ENCODE data around the gene PHF5A. TPM values are rescaled to one million over a fixed set of nuclear protein-coding genes. Genes with fewer than 3 reads are reported as not detected.
A peak's percentile ranks its signal among the peaks of the same experiment; 100 is the strongest.

The PHF5A gene
- total and polyA plus RNA-seq, 4 donors, result 28.9 to 89.6 (median 40.0) TPM

DNA sequence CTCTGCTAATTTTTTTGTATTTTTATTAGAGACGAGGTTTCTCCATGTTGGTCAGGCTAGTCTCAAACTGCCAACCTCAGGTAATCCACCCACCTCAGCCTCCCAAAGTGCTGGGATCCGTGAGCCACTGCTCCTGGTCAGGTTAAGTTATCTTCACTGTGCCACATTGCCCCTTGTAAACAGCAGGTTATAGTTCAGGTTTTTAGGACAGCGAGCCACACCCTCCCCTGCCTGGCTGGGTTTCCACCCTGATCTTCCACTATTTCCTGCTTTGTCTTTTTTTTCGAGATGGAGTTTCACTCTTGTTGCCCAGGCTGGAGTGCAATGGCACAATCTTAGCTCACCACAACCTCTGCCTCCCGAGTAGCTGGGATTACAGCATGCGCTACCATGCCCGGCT, 16.5 kb upstream of the PHF5A start:
- no peak for DNase-seq
- no peak for ATAC-seq (ENCODE audit: insufficient read depth, low FRiP score)
- Histone ChIP-seq H3K4me3 (no peak overlapping the region), H3K9ac (ENCODE audit: insufficient read depth in 1 of 2, low read length in 2 of 2) (no peak overlapping the region), H3K9me3 (ENCODE audit: control insufficient read depth in 4 of 4, insufficient read depth in 3 of 4, low read length in 3 of 4) (no peaks in the 10 kb centered on the region), H3K27ac (ENCODE audit: low read depth in 1 of 2, low read length in 1 of 2) (peak overlapping the region in 1 of 2 donors; percentile 42), H3K27me3 (ENCODE audit: control insufficient read depth in 3 of 3, insufficient read depth in 3 of 3, low read length in 2 of 3) (no peaks in the 10 kb centered on the region), H3K36me3 (ENCODE audit: control insufficient read depth in 4 of 4, insufficient read depth in 4 of 4, low read length in 4 of 4) (no peaks in the 10 kb centered on the region), H3K4me1 (ENCODE audit: control insufficient read depth in 5 of 5, insufficient read depth in 5 of 5, low read length in 5 of 5) (peaks cover 0 to 31% (median 16%) of the 10 kb centered on the region in 5 donors)
- WGBS, 2 donors, result 62 to 73% methylated on average over 7 of the region's 7 CpGs
- TF ChIP-seq, protein P1, sequence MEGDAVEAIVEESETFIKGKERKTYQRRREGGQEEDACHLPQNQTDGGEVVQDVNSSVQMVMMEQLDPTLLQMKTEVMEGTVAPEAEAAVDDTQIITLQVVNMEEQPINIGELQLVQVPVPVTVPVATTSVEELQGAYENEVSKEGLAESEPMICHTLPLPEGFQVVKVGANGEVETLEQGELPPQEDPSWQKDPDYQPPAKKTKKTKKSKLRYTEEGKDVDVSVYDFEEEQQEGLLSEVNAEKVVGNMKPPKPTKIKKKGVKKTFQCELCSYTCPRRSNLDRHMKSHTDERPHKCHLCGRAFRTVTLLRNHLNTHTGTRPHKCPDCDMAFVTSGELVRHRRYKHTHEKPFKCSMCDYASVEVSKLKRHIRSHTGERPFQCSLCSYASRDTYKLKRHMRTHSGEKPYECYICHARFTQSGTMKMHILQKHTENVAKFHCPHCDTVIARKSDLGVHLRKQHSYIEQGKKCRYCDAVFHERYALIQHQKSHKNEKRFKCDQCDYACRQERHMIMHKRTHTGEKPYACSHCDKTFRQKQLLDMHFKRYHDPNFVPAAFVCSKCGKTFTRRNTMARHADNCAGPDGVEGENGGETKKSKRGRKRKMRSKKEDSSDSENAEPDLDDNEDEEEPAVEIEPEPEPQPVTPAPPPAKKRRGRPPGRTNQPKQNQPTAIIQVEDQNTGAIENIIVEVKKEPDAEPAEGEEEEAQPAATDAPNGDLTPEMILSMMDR (IDR thresholded peaks at IDR 0.05; ENCODE audit: control extremely low read depth, extremely low read depth), result no peak

DNA sequence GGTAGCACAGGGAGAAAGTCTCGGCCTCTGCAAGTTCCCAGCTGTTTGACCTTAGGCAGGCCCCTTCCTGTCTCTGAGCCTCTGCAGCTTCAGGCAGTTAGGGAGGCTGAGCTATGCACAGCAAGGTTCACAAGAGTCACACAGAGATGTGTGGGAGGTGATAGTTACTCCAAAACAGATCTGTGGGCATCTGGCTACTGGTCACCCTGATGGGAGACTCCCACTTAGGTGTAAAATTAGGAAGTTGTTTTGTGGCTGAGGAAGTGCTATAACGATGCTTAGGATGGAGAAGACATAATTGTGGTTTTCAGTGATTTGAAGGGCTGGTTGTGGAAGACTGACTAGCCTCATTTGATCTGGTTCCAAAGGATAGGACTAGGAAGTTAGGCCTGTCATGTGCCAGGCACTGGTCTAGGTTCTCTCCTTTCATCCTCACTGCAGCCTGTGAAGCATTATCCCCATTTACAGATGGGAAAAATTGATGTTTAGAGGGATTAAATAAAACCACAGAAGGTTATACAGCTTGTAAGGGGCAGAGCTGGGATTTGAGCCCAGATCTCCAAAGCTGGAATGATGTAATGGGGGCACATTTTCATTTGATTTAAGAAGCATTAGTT, 13.9 kb upstream of the PHF5A start:
- peak overlapping the region in 1 of 2 donors; percentile 86 for H3K27ac ChIP-seq (ENCODE audit: low read depth in 1 of 2, low read length in 1 of 2)
- H3K9ac ChIP-seq (ENCODE audit: insufficient read depth in 1 of 2, low read length in 2 of 2), result no peak overlapping the region
- WGBS, 2 donors, result 33 to 49% methylated on average over 2 of the region's 2 CpGs
- H3K4me1 ChIP-seq (ENCODE audit: control insufficient read depth in 5 of 5, insufficient read depth in 5 of 5, low read length in 5 of 5), result peaks cover 0 to 25% (median 14%) of the 10 kb centered on the region in 5 donors
- no peaks in the 10 kb centered on the region for H3K27me3 ChIP-seq (ENCODE audit: control insufficient read depth in 3 of 3, insufficient read depth in 3 of 3, low read length in 2 of 3)
- TF ChIP-seq, protein P1 (IDR thresholded peaks at IDR 0.05; ENCODE audit: control extremely low read depth, extremely low read depth), result no peak
- H3K36me3 ChIP-seq (ENCODE audit: control insufficient read depth in 4 of 4, insufficient read depth in 4 of 4, low read length in 4 of 4), result peaks cover 0 to under 1% (median 0%) of the 10 kb centered on the region in 4 donors
- no peak overlapping the region for H3K4me3 ChIP-seq
- ATAC-seq (ENCODE audit: insufficient read depth, low FRiP score), result no peak
- H3K9me3 ChIP-seq (ENCODE audit: control insufficient read depth in 4 of 4, insufficient read depth in 3 of 4, low read length in 3 of 4), result no peaks in the 10 kb centered on the region
- no peak for DNase-seq

DNA sequence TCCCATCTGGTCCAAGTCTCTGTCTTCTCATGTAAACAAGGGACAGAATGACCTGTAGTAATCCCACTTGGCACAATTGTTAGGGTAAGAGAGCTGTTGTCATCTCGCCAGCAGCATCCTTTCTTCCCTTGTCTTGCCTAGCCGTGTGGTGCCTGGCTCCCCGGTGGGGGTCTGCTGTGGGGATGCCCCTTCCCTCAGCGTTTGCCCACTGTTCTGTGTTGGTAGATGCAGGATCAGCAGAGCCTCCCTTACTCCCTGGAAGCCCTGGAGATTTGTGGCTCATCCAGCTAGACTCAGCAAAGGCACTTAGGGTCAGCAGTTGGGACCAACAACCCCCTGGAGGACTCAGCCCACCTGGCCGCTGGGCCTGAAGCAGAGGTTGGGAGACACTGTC, 13.4 kb upstream of the PHF5A start:
- ATAC-seq (ENCODE audit: insufficient read depth, low FRiP score), result no peak
- no peak overlapping the region for H3K9ac ChIP-seq (ENCODE audit: insufficient read depth in 1 of 2, low read length in 2 of 2)
- H3K4me1 ChIP-seq (ENCODE audit: control insufficient read depth in 5 of 5, insufficient read depth in 5 of 5, low read length in 5 of 5), result peaks cover 0 to 21% (median 9%) of the 10 kb centered on the region in 5 donors
- 66 to 81% methylated on average over 5 of the region's 5 CpGs for WGBS, 2 donors
- no peaks in the 10 kb centered on the region for H3K27me3 ChIP-seq (ENCODE audit: control insufficient read depth in 3 of 3, insufficient read depth in 3 of 3, low read length in 2 of 3)
- peak overlapping the region in 1 of 2 donors; percentile 86 for H3K27ac ChIP-seq (ENCODE audit: low read depth in 1 of 2, low read length in 1 of 2)
- DNase-seq, result no peak
- peaks cover 0 to 2% (median 0%) of the 10 kb centered on the region in 4 donors for H3K36me3 ChIP-seq (ENCODE audit: control insufficient read depth in 4 of 4, insufficient read depth in 4 of 4, low read length in 4 of 4)
- no peaks in the 10 kb centered on the region for H3K9me3 ChIP-seq (ENCODE audit: control insufficient read depth in 4 of 4, insufficient read depth in 3 of 4, low read length in 3 of 4)
- TF ChIP-seq, protein P1 (IDR thresholded peaks at IDR 0.05; ENCODE audit: control extremely low read depth, extremely low read depth), result no peak
- H3K4me3 ChIP-seq, result no peak overlapping the region
